SH-SY5Y (cell line): ENCODE measurements around the gene KCNJ1.

Experiments used
- GATA2 ChIP-seq: IDR thresholded peaks from 2 replicates; pipeline ENCODE4 v1.6.1; 2011; ENCODE audit warnings: mild to moderate bottlenecking, low read depth, low read length
- GATA3 ChIP-seq: IDR thresholded peaks from 2 replicates; pipeline ENCODE4 v1.6.1; 2011; ENCODE audit warnings: low read depth, mild to moderate bottlenecking, low read length, moderate library complexity

Gene KCNJ1

GRCh38 chr11:128892866-128893565, 25.9 kb upstream of the KCNJ1 start:
- TF ChIP-seq GATA3 (no peak), GATA2 (no peak)

GRCh38 chr11:128891913-128892398, 24.9 kb upstream of the KCNJ1 start:
- no peak for TF ChIP-seq GATA3
- TF ChIP-seq GATA2, result no peak

- no peak for TF ChIP-seq GATA3
- no peak for TF ChIP-seq GATA2
Observed at GRCh38 chr11:128890543-128891368, 23.7 kb upstream of the KCNJ1 start, which contains the start of gene KCNJ5. TSS of gene KCNJ5 (plus strand) at chr11:128891356. CDS start at chr11:128911274, 19,918 bp downstream.

- TF ChIP-seq GATA3 (no peak), GATA2 (no peak)
Observed at GRCh38 chr11:128890216-128890542, 23.1 kb upstream of the KCNJ1 start.

- TF ChIP-seq GATA2 (no peak), GATA3 (no peak)
Observed at GRCh38 chr11:128889657-128890213, 22.6 kb upstream of the KCNJ1 start.

- TF ChIP-seq GATA2 (no peak), GATA3 (no peak)
Observed at GRCh38 chr11:128888034-128888985, 21.2 kb upstream of the KCNJ1 start.

- TF ChIP-seq GATA2 (no peak), GATA3 (no peak)
Observed at GRCh38 chr11:128886406-128887124, 19.5 kb upstream of the KCNJ1 start.

GRCh38 chr11:128884703-128885338, 17.7 kb upstream of the KCNJ1 start:
- TF ChIP-seq GATA3, result no peak
- no peak for TF ChIP-seq GATA2

GRCh38 chr11:128884054-128884453, 17.0 kb upstream of the KCNJ1 start:
- TF ChIP-seq GATA3 (no peak), GATA2 (no peak)

GRCh38 chr11:128882451-128882850, 15.4 kb upstream of the KCNJ1 start:
- no peak for TF ChIP-seq GATA2
- TF ChIP-seq GATA3, result no peak

- no peak for TF ChIP-seq GATA2
Observed at GRCh38 chr11:128881221-128881620, 14.1 kb upstream of the KCNJ1 start.

- TF ChIP-seq GATA2, result no peak
- no peak for TF ChIP-seq GATA3
Observed at GRCh38 chr11:128879817-128880216, 12.7 kb upstream of the KCNJ1 start.

- TF ChIP-seq GATA3 (no peak), GATA2 (no peak)
Observed at GRCh38 chr11:128878455-128878854, 11.4 kb upstream of the KCNJ1 start.
